Testis (tissue), 3 donors: ENCODE results near the gene DCTN3. TPM values are rescaled to one million over a fixed set of nuclear protein-coding genes. Genes with fewer than 3 reads are reported as not detected.

Experiments used
- DNase-seq: peaks from one replicate; pipeline ENCODE4 v3.0.0-alpha.2; 2019
- H3K27ac ChIP-seq, 2 donors: fragments of 200-600 bp; sonication (generic); one replicate each; pipeline ENCODE4 v1.5.1; 2019
- H3K27me3 ChIP-seq: fragments of 200-600 bp; sonication (generic); one replicate; pipeline ENCODE4 v1.5.1; 2019
- H3K36me3 ChIP-seq: fragments of 200-600 bp; sonication (generic); one replicate; pipeline ENCODE4 v1.5.1; 2017; ENCODE audit warnings: low read depth; ENCODE audit errors: missing control alignments
- H3K4me1 ChIP-seq: fragments of 200-600 bp; sonication (generic); one replicate; pipeline ENCODE4 v1.5.1; 2019
- H3K4me3 ChIP-seq, 2 donors: fragments of 200-600 bp; sonication (generic); one replicate each; pipeline ENCODE4 v1.5.1; 2017 to 2019
- H3K9me3 ChIP-seq: fragments of 200-600 bp; sonication (generic); one replicate; pipeline ENCODE4 v1.5.1; 2017
- CTCF ChIP-seq, 3 experiments: fragments of 450-650 bp in 2 of 3; fragments of 200-600 bp in 1 of 3; sonication (generic) in 1 of 3; IDR thresholded peaks; one replicate each; pipeline ENCODE4 v1.5.1; 2016 to 2019; ENCODE audit warnings: antibody characterized with exemption in 3 of 3, mild to moderate bottlenecking in 2 of 3, moderate library complexity in 1 of 3
- POLR2A ChIP-seq: fragments of 450-650 bp; IDR thresholded peaks from one replicate; pipeline ENCODE4 v1.6.1; 2017; ENCODE audit warnings: antibody characterized with exemption, mild to moderate bottlenecking, moderate library complexity
- WGBS, 2 donors: methylation state at CpG; one replicate each; pipeline ENCODE4 v1.1.5; 2018; 5-methylcytosine and 5-hydroxymethylcytosine counted together
- intact Hi-C: fragments of 100-400 bp; cut with DNase I; formaldehyde crosslinking; loops from one replicate; pipeline ENCODE4 v1.15.1; 2023; ENCODE audit warnings: low total_unique reads
- polyA plus RNA-seq: library from polyadenylated mRNA; stranded (reverse); fragments of 350-450 nt; fragmentation: Illumina TruSeq; extraction: RNeasy Lipid Tissue Mini Kit (QIAGEN cat#74804); gene quantifications from one replicate; pipeline ENCODE4 v1.2.3, GENCODE V29; 2014; ENCODE audit warnings: low read depth, low replicate concordance; ENCODE audit not compliant: insufficient read depth
- total RNA-seq, 2 donors: library from RNA; depleted of rRNA; stranded (reverse); fragments of >200 nt; gene quantifications; one replicate each; pipeline ENCODE4 v1.2.3, GENCODE V29; 2016

DCTN3 gene
- total and polyA plus RNA-seq, 3 donors from 2014 or later: 55.1 to 82.9 (median 78.5) TPM

- intact Hi-C loops: loop anchor here (5.0 kb wide), 1 partner anchor 42 kb away; no protein-coding TSS in a partner anchor
- TF ChIP-seq POLR2A (no peak), CTCF (IDR thresholded peaks at IDR 0.05) (no peak)
- 48 to 51% methylated on average over 9 of the region's 9 CpGs for WGBS, 2 donors
- H3K4me1 ChIP-seq: peaks cover 26% of the 10 kb centered on the region
- H3K4me3 ChIP-seq: no peak overlapping the region
- DNase-seq: peak; percentile 59
- H3K27me3 ChIP-seq: no peaks in the 10 kb centered on the region
- peak overlapping the region; percentile 39 to 43 for H3K27ac ChIP-seq
- H3K36me3 ChIP-seq: no peaks in the 10 kb centered on the region
- H3K9me3 ChIP-seq: no peaks in the 10 kb centered on the region
Measured at GRCh38 chr9:34594177-34594576, 26.1 kb downstream of the DCTN3 start.

- Histone ChIP-seq H3K9me3 (no peaks in the 10 kb centered on the region), H3K4me1 (peaks cover 26% of the 10 kb centered on the region), H3K4me3 (no peak overlapping the region), H3K27me3 (no peaks in the 10 kb centered on the region), H3K36me3 (no peaks in the 10 kb centered on the region), H3K27ac (peak overlapping the region; percentile 39 to 43)
- no peak for TF ChIP-seq POLR2A
- DNase-seq: peak; percentile 75
- 28 to 38% methylated on average over 8 to 26 of the region's 26 CpGs for WGBS, 2 donors
- intact Hi-C loops: loop anchor here (5.0 kb wide), 1 partner anchor 41 kb away; no protein-coding TSS in a partner anchor
Measured at GRCh38 chr9:34592895-34593601, 27.2 kb downstream of the DCTN3 start.

GRCh38 chr9:34591917-34592866 is 28.1 kb downstream of the DCTN3 start:
- Histone ChIP-seq H3K9me3 (no peaks in the 10 kb centered on the region), H3K4me1 (peaks cover 26% of the 10 kb centered on the region), H3K4me3 (peak overlapping the region in 1 of 2 donors; percentile 40), H3K27ac (no peak overlapping the region), H3K36me3 (no peaks in the 10 kb centered on the region), H3K27me3 (no peaks in the 10 kb centered on the region)
- intact Hi-C loops: loop anchor here (5.0 kb wide), 1 partner anchor 40 kb away; no protein-coding TSS in a partner anchor
- TF ChIP-seq POLR2A (no peak), CTCF (IDR thresholded peaks at IDR 0.05) (no peak)
- no peak for DNase-seq
- WGBS, 2 donors: 32 to 34% methylated on average over 12 to 16 of the region's 16 CpGs

- Histone ChIP-seq H3K9me3 (no peaks in the 10 kb centered on the region), H3K27ac (no peak overlapping the region), H3K27me3 (no peaks in the 10 kb centered on the region), H3K4me3 (peak overlapping the region in 1 of 2 donors; percentile 40), H3K4me1 (peaks cover 26% of the 10 kb centered on the region), H3K36me3 (no peaks in the 10 kb centered on the region)
- intact Hi-C loops: loop anchor here (5.0 kb wide), 1 partner anchor 39 kb away; no protein-coding TSS in a partner anchor
- TF ChIP-seq POLR2A (no peak), CTCF (IDR thresholded peaks at IDR 0.05) (peak; percentile 91 to 93 (median 92))
- WGBS, 2 donors: 4 to 22% methylated on average over 5 to 56 of the region's 60 CpGs
- DNase-seq: peak; percentile 92
Measured at GRCh38 chr9:34591248-34591916, 28.9 kb downstream of the DCTN3 start.
